Esophagus muscularis mucosa (tissue), 4 donors: Measurements from ENCODE around the gene RNU6-1. TPM values are rescaled to one million over a fixed set of nuclear protein-coding genes. Genes with fewer than 3 reads are reported as not detected.

Source experiments
- DNase-seq: peaks from one replicate; pipeline ENCODE4 v3.0.0-alpha.2; 2017; ENCODE audit errors: extremely low spot score
- H3K27ac ChIP-seq, 4 donors: fragments of 200-600 bp; sonication (generic); replicated peaks in 1 of 4; 1 replicate in 3 of 4; 2 replicates in 1 of 4; pipeline ENCODE4 v1.5.1; 2016 to 2019; ENCODE audit warnings: mild to moderate bottlenecking in 1 of 4
- H3K27me3 ChIP-seq, 4 donors: fragments of 200-600 bp; sonication (generic); one replicate each; pipeline versions ENCODE4 v1.5.1 to v1.6.0; 2016 to 2019
- H3K36me3 ChIP-seq, 4 donors: fragments of 200-600 bp; sonication (generic); one replicate each; pipeline ENCODE4 v1.5.1; 2016 to 2019
- H3K4me1 ChIP-seq, 4 donors: fragments of 200-600 bp; sonication (generic); one replicate each; pipeline ENCODE4 v1.5.1; 2016 to 2019
- H3K4me3 ChIP-seq, 4 donors: fragments of 200-600 bp; sonication (generic); 1 replicate in 2 of 4; 2 replicates in 2 of 4; pipeline ENCODE4 v1.5.1; 2016 to 2019; ENCODE audit warnings: mild to moderate bottlenecking in 4 of 4, moderate library complexity in 1 of 4
- H3K9me3 ChIP-seq, 4 donors: fragments of 200-600 bp; sonication (generic); 1 replicate in 3 of 4; 2 replicates in 1 of 4; pipeline ENCODE4 v1.5.1; 2016 to 2019
- CTCF ChIP-seq, 3 experiments: fragments of 200-600 bp in 2 of 3; fragments of 450-650 bp in 1 of 3; sonication (generic) in 2 of 3; IDR thresholded peaks; one replicate each; pipeline ENCODE4 v1.5.1; 2017 to 2019; ENCODE audit warnings: antibody characterized with exemption in 3 of 3, mild to moderate bottlenecking in 2 of 3, moderate library complexity in 1 of 3
- EP300 ChIP-seq: sonication (generic); formaldehyde crosslinking; IDR thresholded peaks from one replicate; pipeline ENCODE4 v1.6.1; 2017; ENCODE audit warnings: antibody characterized with exemption
- POLR2A ChIP-seq: fragments of 450-650 bp; IDR thresholded peaks from one replicate; pipeline ENCODE4 v1.6.1; 2017; ENCODE audit warnings: antibody characterized with exemption, moderate library complexity, mild to moderate bottlenecking, low read depth
- POLR2AphosphoS5 ChIP-seq, 2 donors: sonication (generic); formaldehyde crosslinking; IDR thresholded peaks; one replicate each; pipeline ENCODE4 v1.6.1; 2017; ENCODE audit warnings: antibody characterized with exemption in 2 of 2
- WGBS: methylation state at CpG from one replicate; pipeline ENCODE4 v1.1.5; 2018; 5-methylcytosine and 5-hydroxymethylcytosine counted together
- intact Hi-C: fragments of 100-400 bp; cut with DNase I; formaldehyde crosslinking; loops from one replicate; pipeline ENCODE4 v1.15.1; 2023
- total RNA-seq, 4 donors: library from RNA; depleted of rRNA; stranded (reverse); fragments of >200 nt; gene quantifications; one replicate each; pipeline versions ENCODE4 v1.1.0 to v1.2.1, GENCODE V29; 2016

RNU6-1 gene
- total RNA-seq, 4 donors from 2014 or later = not detected

DNA sequence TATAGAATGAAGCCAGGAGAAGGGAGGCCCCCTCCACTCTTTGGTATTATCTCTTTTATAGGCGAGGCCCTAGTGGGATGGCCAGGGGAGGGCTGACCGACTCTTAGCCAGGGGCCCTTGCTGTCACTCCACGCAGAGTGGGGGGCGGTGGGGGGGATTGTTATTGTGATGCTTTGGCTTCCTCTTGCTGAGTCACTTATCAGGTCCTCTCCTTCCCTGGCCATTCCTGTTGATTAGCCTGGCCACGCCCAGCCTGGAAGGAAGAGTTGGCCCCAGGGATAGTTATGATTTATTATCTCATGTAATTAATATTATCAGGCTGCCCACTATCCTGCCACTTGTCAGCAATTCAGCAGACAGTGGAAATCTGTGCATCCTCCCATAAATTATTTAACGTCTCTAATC is 40.0 kb downstream of the RNU6-1 start:
- WGBS = 86% methylated on average over 6 of the region's 6 CpGs
- peaks cover 0 to 24% (median 9%) of the 10 kb centered on the region in 4 donors for H3K36me3 ChIP-seq
- no peaks in the 10 kb centered on the region for H3K27me3 ChIP-seq
- intact Hi-C loops = no loop called here
- no peaks in the 10 kb centered on the region for H3K4me1 ChIP-seq
- no peak overlapping the region for H3K4me3 ChIP-seq
- no peak for DNase-seq
- no peak overlapping the region for H3K27ac ChIP-seq
- TF ChIP-seq POLR2AphosphoS5 (IDR thresholded peaks at IDR 0.05) (no peak), EP300 (no peak), POLR2A (no peak), CTCF (IDR thresholded peaks at IDR 0.05) (no peak)
- peaks cover 0 to 8% (median 4%) of the 10 kb centered on the region in 4 donors for H3K9me3 ChIP-seq

- peaks cover 0 to 11% (median 5%) of the 10 kb centered on the region in 4 donors for H3K9me3 ChIP-seq
- no peak for DNase-seq
- no peaks in the 10 kb centered on the region for H3K27me3 ChIP-seq
- H3K27ac ChIP-seq = no peak overlapping the region
- TF ChIP-seq POLR2AphosphoS5 (IDR thresholded peaks at IDR 0.05) (no peak), EP300 (no peak), POLR2A (no peak), CTCF (IDR thresholded peaks at IDR 0.05) (no peak)
- intact Hi-C loops = no loop called here
- H3K4me1 ChIP-seq = no peaks in the 10 kb centered on the region
- no peak overlapping the region for H3K4me3 ChIP-seq
- peaks cover 0 to 17% (median 7%) of the 10 kb centered on the region in 4 donors for H3K36me3 ChIP-seq
- WGBS = 60% methylated on average over 4 of the region's 4 CpGs
These were observed 43.4 kb downstream of the RNU6-1 start for GRCh38 chr15:67796196-67797127.

- WGBS = 84% methylated on average over 4 of the region's 4 CpGs
- Histone ChIP-seq H3K4me1 (no peaks in the 10 kb centered on the region), H3K36me3 (peaks cover under 1 to 21% (median 7%) of the 10 kb centered on the region in 4 donors), H3K27ac (no peak overlapping the region), H3K4me3 (no peak overlapping the region), H3K9me3 (peaks cover 0 to 11% (median 5%) of the 10 kb centered on the region in 4 donors), H3K27me3 (no peaks in the 10 kb centered on the region)
- TF ChIP-seq POLR2AphosphoS5 (IDR thresholded peaks at IDR 0.05) (no peak), EP300 (no peak), POLR2A (no peak), CTCF (IDR thresholded peaks at IDR 0.05) (no peak)
- no peak for DNase-seq
- intact Hi-C loops = no loop called here
These were observed 44.8 kb downstream of the RNU6-1 start for GRCh38 chr15:67794832-67795574.

DNA sequence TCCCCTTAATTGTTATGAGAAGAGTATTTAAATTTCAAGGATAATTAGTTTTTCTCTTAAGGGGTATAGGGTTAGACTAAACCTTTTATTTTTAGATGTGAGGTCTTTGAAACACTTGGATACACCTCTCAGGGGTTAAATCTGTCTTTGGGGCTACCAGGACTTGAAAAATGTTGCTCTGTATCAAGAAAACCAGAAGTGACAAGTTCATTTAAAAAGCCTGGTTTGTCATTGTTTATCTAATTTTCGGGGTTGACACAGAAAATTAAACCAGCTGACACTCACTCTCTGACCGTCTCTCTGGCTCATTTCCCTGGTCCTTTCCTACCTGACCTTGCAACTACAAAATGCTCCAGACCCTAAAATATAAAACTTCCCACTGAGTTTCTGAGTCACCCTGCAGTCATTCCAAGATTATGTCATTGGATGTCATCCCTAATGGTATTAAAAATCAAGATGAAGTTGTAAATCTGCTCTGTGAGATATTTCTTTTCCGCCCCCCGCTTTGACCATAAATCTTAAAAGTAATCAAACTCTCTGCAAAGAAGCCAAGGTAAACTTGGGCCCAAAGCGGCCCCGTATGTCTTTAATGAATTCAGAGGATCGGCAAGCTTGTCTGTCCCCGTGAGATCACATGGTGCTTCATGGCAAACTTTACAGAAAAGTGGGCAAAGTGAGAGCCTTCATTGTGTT is 47.4 kb downstream of the RNU6-1 start:
- Histone ChIP-seq H3K4me3 (no peak overlapping the region), H3K9me3 (peaks cover 0 to 11% (median 5%) of the 10 kb centered on the region in 4 donors), H3K27me3 (no peaks in the 10 kb centered on the region), H3K36me3 (peaks cover 0 to 7% (median 2%) of the 10 kb centered on the region in 4 donors), H3K4me1 (no peaks in the 10 kb centered on the region), H3K27ac (no peak overlapping the region)
- intact Hi-C loops = no loop called here
- peak; percentile 60 for DNase-seq
- 70% methylated on average over 8 of the region's 8 CpGs for WGBS
- TF ChIP-seq POLR2A (no peak), CTCF (IDR thresholded peaks at IDR 0.05) (no peak), EP300 (no peak), POLR2AphosphoS5 (IDR thresholded peaks at IDR 0.05) (no peak)
